DND-41 (cell line): ENCODE data around the gene NFIB.

Experiments
- ATAC-seq: fragments of 200-7000 bp; cut with Tn5 transposase; 3 replicates; pipeline ENCODE4 v1.9.1; 2021; ENCODE audit warnings: low read depth; ENCODE audit not compliant: insufficient read depth
- DNase-seq: peaks from one replicate; pipeline ENCODE4 v3.0.0-alpha.2; 2020
- H2AFZ ChIP-seq: 2 replicates; pipeline ENCODE4 v1.6.0; 2012; ENCODE audit warnings: low read depth, low read length
- H3K27ac ChIP-seq: 2 replicates; pipeline ENCODE4 v1.5.1; 2012; ENCODE audit warnings: low read length, inconsistent platforms
- H3K27me3 ChIP-seq: fragments of 200-600 bp; sonication (generic); 2 replicates; pipeline ENCODE4 v1.6.0; 2012; ENCODE audit warnings: low read length, mild to moderate bottlenecking, inconsistent platforms; ENCODE audit not compliant: insufficient read depth, poor library complexity
- H3K36me3 ChIP-seq: 2 replicates; pipeline ENCODE4 v1.5.1; 2012; ENCODE audit warnings: low read length, inconsistent platforms; ENCODE audit not compliant: insufficient read depth
- H3K4me1 ChIP-seq: 2 replicates; pipeline ENCODE4 v1.5.1; 2012; ENCODE audit warnings: mild to moderate bottlenecking, low read length; ENCODE audit not compliant: insufficient read depth
- H3K4me2 ChIP-seq: 2 replicates; pipeline ENCODE4 v1.6.0; 2012; ENCODE audit warnings: mild to moderate bottlenecking, moderate library complexity, low read length, inconsistent platforms; ENCODE audit not compliant: insufficient read depth
- H3K4me3 ChIP-seq, 2 experiments: fragments of 200-600 bp in 1 of 2; shearing (Covaris generic) in 1 of 2; 2 replicates each; pipeline ENCODE4 v1.5.1; 2012 to 2016; ENCODE audit warnings: inconsistent platforms in 2 of 2, low read length in 2 of 2, mild to moderate bottlenecking in 2 of 2, low read depth in 1 of 2, moderate library complexity in 1 of 2
- H3K79me2 ChIP-seq: 2 replicates; pipeline ENCODE4 v1.6.0; 2012; ENCODE audit warnings: low read length, inconsistent platforms; ENCODE audit not compliant: insufficient read depth
- H3K9ac ChIP-seq: 2 replicates; pipeline ENCODE4 v1.6.0; 2012; ENCODE audit warnings: low read depth, mild to moderate bottlenecking, inconsistent platforms, low read length, moderate library complexity
- H3K9me3 ChIP-seq: 2 replicates; pipeline ENCODE4 v1.5.1; 2012; ENCODE audit warnings: low read length, moderate library complexity, mild to moderate bottlenecking, inconsistent platforms; ENCODE audit not compliant: insufficient read depth, severe bottlenecking
- H4K20me1 ChIP-seq: 2 replicates; pipeline ENCODE4 v1.6.0; 2012; ENCODE audit warnings: low read length; ENCODE audit not compliant: insufficient read depth
- EZH2 ChIP-seq: IDR thresholded peaks from 3 replicates; pipeline ENCODE4 v1.6.1; 2012; ENCODE audit warnings: borderline replicate concordance, low read depth, mild to moderate bottlenecking, moderate library complexity, low read length, inconsistent platforms; ENCODE audit not compliant: severe bottlenecking
- TF ChIP-seq, protein P1 (sequence below): IDR thresholded peaks from 2 replicates; pipeline ENCODE4 v1.5.1; 2012; ENCODE audit warnings: borderline replicate concordance, low read length, moderate library complexity, mild to moderate bottlenecking; ENCODE audit not compliant: poor library complexity, severe bottlenecking; ENCODE audit errors: extremely low read depth

NFIB gene

DNA sequence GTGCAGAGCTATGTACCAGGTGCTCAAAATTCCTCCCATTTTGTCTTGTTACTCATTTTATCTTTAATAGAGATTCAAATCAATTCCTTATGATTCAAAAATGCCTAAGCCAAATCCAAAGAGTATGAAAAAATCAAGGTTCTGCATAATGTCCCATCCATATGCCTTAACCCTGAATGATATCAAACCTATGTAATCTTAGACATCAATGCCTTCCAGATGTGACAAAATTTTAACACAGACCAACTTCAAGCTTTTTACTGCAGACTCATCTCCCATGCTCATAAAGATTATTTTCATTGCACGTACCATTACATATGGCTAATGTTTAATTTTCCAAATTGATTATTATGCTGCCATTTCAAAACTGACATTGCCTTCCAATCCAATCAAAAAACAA, 122.4 kb downstream of the NFIB start:
- DNase-seq (no peak), ATAC-seq (no peak)
- no peaks in the 10 kb centered on the region for H3K79me2 ChIP-seq
- H3K36me3 ChIP-seq: no peaks in the 10 kb centered on the region
- no peaks in the 10 kb centered on the region for H3K27me3 ChIP-seq
- H4K20me1 ChIP-seq: no peaks in the 10 kb centered on the region
- H2AFZ ChIP-seq: no peak overlapping the region
- no peak overlapping the region for H3K4me2 ChIP-seq
- no peak overlapping the region for H3K4me3 ChIP-seq
- TF ChIP-seq EZH2: no peak
- TF ChIP-seq, protein P1, sequence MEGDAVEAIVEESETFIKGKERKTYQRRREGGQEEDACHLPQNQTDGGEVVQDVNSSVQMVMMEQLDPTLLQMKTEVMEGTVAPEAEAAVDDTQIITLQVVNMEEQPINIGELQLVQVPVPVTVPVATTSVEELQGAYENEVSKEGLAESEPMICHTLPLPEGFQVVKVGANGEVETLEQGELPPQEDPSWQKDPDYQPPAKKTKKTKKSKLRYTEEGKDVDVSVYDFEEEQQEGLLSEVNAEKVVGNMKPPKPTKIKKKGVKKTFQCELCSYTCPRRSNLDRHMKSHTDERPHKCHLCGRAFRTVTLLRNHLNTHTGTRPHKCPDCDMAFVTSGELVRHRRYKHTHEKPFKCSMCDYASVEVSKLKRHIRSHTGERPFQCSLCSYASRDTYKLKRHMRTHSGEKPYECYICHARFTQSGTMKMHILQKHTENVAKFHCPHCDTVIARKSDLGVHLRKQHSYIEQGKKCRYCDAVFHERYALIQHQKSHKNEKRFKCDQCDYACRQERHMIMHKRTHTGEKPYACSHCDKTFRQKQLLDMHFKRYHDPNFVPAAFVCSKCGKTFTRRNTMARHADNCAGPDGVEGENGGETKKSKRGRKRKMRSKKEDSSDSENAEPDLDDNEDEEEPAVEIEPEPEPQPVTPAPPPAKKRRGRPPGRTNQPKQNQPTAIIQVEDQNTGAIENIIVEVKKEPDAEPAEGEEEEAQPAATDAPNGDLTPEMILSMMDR: no peak
- H3K27ac ChIP-seq: no peak overlapping the region
- no peaks in the 10 kb centered on the region for H3K4me1 ChIP-seq
- no peaks in the 10 kb centered on the region for H3K9me3 ChIP-seq
- no peak overlapping the region for H3K9ac ChIP-seq

DNA sequence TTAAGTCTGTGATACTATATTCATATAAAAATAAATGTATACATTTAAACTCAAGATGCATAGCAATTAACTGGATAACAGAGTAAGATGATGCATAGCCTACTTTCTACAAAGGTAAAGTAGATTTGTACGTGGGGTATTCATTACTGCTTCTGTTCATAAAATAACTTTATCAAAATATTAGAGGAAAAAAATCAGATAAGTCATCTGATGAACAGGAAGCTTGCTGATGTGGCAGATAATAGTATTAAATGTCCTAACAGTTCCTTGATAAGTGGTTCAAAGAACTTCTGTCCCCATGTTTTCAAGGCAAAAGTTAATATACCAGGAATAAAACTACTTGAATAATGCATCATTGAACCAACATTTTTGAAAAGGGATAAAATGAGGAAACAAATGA, 123.7 kb downstream of the NFIB start:
- TF ChIP-seq EZH2: no peak
- TF ChIP-seq, protein P1: no peak
- Histone ChIP-seq H3K36me3 (no peaks in the 10 kb centered on the region), H2AFZ (no peak overlapping the region), H3K27ac (no peak overlapping the region), H4K20me1 (no peaks in the 10 kb centered on the region), H3K79me2 (no peaks in the 10 kb centered on the region), H3K9me3 (no peaks in the 10 kb centered on the region), H3K27me3 (no peaks in the 10 kb centered on the region), H3K4me3 (no peak overlapping the region), H3K9ac (no peak overlapping the region), H3K4me2 (no peak overlapping the region), H3K4me1 (no peaks in the 10 kb centered on the region)
- DNase-seq: no peak
- ATAC-seq: no peak

DNA sequence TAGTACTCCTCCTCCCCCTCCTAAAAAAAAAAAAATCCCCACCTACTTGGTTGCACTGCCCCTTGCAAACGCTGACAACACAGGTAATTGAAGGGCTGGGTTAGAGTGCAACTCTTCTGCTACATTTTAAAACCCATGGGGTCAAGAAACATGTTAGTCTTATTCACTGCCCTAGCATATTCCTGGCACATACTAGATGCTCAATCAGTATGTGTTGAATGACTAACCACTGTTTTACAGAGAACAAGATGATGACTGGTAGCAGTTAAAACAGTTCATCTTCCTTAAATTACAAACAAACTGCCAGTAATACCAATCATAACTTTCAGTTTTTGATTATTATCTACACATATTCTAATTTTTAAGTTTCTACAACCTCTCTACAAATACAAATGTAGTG, 124.4 kb downstream of the NFIB start:
- Histone ChIP-seq H2AFZ (no peak overlapping the region), H3K27me3 (no peaks in the 10 kb centered on the region), H4K20me1 (no peaks in the 10 kb centered on the region), H3K9ac (no peak overlapping the region), H3K79me2 (no peaks in the 10 kb centered on the region), H3K36me3 (no peaks in the 10 kb centered on the region), H3K27ac (no peak overlapping the region), H3K4me2 (no peak overlapping the region), H3K9me3 (no peaks in the 10 kb centered on the region), H3K4me3 (no peak overlapping the region), H3K4me1 (no peaks in the 10 kb centered on the region)
- TF ChIP-seq, protein P1: no peak
- no peak for TF ChIP-seq EZH2
- DNase-seq (no peak), ATAC-seq (no peak)

DNA sequence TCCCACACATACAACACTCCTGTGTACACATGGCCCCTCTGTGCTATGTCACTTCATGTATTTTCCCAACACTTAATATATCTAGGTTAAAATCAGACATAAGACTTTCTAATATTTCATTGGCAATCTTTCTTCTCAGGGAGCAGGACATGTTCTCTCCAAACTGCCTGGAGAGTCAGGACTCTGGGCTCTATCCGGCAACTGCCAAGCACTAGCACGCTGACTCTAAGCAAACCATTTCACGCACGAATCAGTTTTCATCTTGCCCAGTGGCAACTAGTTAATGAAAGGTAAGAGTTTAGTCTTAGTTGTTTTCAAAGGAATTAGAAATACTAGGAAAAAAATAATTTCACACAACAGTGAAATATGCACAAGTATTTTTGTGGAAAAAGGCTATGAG, 124.8 kb downstream of the NFIB start:
- Histone ChIP-seq H4K20me1 (no peaks in the 10 kb centered on the region), H3K4me3 (no peak overlapping the region), H3K27me3 (no peaks in the 10 kb centered on the region), H3K9ac (no peak overlapping the region), H2AFZ (no peak overlapping the region), H3K79me2 (no peaks in the 10 kb centered on the region), H3K4me1 (no peaks in the 10 kb centered on the region), H3K36me3 (no peaks in the 10 kb centered on the region), H3K27ac (no peak overlapping the region), H3K4me2 (no peak overlapping the region), H3K9me3 (no peaks in the 10 kb centered on the region)
- ATAC-seq: no peak
- no peak for TF ChIP-seq EZH2
- TF ChIP-seq, protein P1: no peak
- no peak for DNase-seq
